NB4 (cell line): Measurements from ENCODE around the gene ERH.

Source experiments
- CTCF ChIP-seq: IDR thresholded peaks from one replicate; pipeline ENCODE4 v1.5.1; 2012; ENCODE audit warnings: low read depth, low read length
- POLR2A ChIP-seq: IDR thresholded peaks from 2 replicates; pipeline ENCODE4 v1.6.1; 2011; ENCODE audit warnings: mild to moderate bottlenecking; ENCODE audit not compliant: insufficient read length; ENCODE audit errors: extremely low read depth

- TF ChIP-seq CTCF: no peak
- TF ChIP-seq POLR2A: no peak
These were observed 33.7 kb downstream of the ERH start for GRCh38 chr14:69364378-69364777.
